Globus pallidus (tissue), 1 donor: ENCODE measurements around the gene ST8SIA1.
"Not testable (repeated sequence)": the region's sequence is repeated elsewhere in the genome, so short reads cannot be mapped to it uniquely, and the experiment has no call there.

Experiments used
- DNase-seq: peaks from one replicate; pipeline ENCODE4 v3.0.0-alpha.2; 2015; ENCODE audit warnings: low spot score

The ST8SIA1 gene

GRCh38 chr12:22169376-22169775, 165.1 kb downstream of the ST8SIA1 start:
- no peak for DNase-seq

- no peak for DNase-seq
These were observed 170.4 kb downstream of the ST8SIA1 start for GRCh38 chr12:22164139-22164538.

- DNase-seq: no peak
These were observed 170.9 kb downstream of the ST8SIA1 start for GRCh38 chr12:22163594-22163993.

- DNase-seq: no peak
These were observed 174.0 kb downstream of the ST8SIA1 start for GRCh38 chr12:22160396-22161003.

- DNase-seq: not testable (repeated sequence)
These were observed 185.2 kb downstream of the ST8SIA1 start for GRCh38 chr12:22149286-22149685.

- not testable (repeated sequence) for DNase-seq
These were observed 187.8 kb downstream of the ST8SIA1 start for GRCh38 chr12:22146686-22147085.
